GM23248 (cell line): Measurements from ENCODE around the gene MED9. TPM values are rescaled to one million over a fixed set of nuclear protein-coding genes. Genes with fewer than 3 reads are reported as not detected.

Source experiments
- DNase-seq: peaks from one replicate; pipeline ENCODE4 v3.0.0-alpha.2; 2015
- H2AFZ ChIP-seq: fragments of 200-600 bp; sonication (generic); 2 replicates; pipeline ENCODE4 v1.6.1; 2016; ENCODE audit warnings: antibody characterized with exemption
- H3F3A ChIP-seq: fragments of 200-600 bp; sonication (generic); 2 replicates; pipeline ENCODE4 v1.6.1; 2016; ENCODE audit warnings: mild to moderate bottlenecking, antibody characterized with exemption, mixed run types; ENCODE audit not compliant: insufficient read depth
- H3K27ac ChIP-seq: fragments of 200-600 bp; sonication (generic); 2 replicates; pipeline ENCODE4 v1.5.1; 2016; ENCODE audit warnings: mild to moderate bottlenecking
- H3K27me3 ChIP-seq: fragments of 200-600 bp; sonication (generic); replicated peaks from 2 replicates; pipeline ENCODE4 v1.6.1; 2016; ENCODE audit warnings: mild to moderate bottlenecking; ENCODE audit not compliant: insufficient read depth
- H3K36me3 ChIP-seq: fragments of 200-600 bp; sonication (generic); 2 replicates; pipeline ENCODE4 v1.6.1; 2016; ENCODE audit warnings: low read depth, mild to moderate bottlenecking
- H3K4me1 ChIP-seq: fragments of 200-600 bp; sonication (generic); 2 replicates; pipeline ENCODE4 v1.6.1; 2016; ENCODE audit warnings: mild to moderate bottlenecking; ENCODE audit not compliant: insufficient read depth
- H3K4me2 ChIP-seq: fragments of 200-600 bp; sonication (generic); one replicate; pipeline ENCODE4 v1.6.1; 2016; ENCODE audit warnings: mild to moderate bottlenecking; ENCODE audit not compliant: unreplicated experiment
- H3K4me3 ChIP-seq: fragments of 200-600 bp; sonication (generic); 2 replicates; pipeline ENCODE4 v1.5.1; 2016; ENCODE audit warnings: mild to moderate bottlenecking
- H3K79me2 ChIP-seq: fragments of 200-600 bp; sonication (generic); 2 replicates; pipeline ENCODE4 v1.6.1; 2016; ENCODE audit warnings: mild to moderate bottlenecking; ENCODE audit not compliant: insufficient read depth
- H3K9ac ChIP-seq: fragments of 200-600 bp; sonication (generic); 2 replicates; pipeline ENCODE4 v1.6.1; 2016; ENCODE audit warnings: mild to moderate bottlenecking
- H3K9me2 ChIP-seq: fragments of 200-600 bp; sonication (generic); 2 replicates; pipeline ENCODE4 v1.6.1; 2016; ENCODE audit warnings: mixed run types, mild to moderate bottlenecking, moderate library complexity; ENCODE audit not compliant: insufficient read depth
- H3K9me3 ChIP-seq: fragments of 200-600 bp; sonication (generic); one replicate; pipeline ENCODE4 v1.6.1; 2017; ENCODE audit warnings: low read depth
- H4K20me1 ChIP-seq: fragments of 200-600 bp; sonication (generic); 2 replicates; pipeline ENCODE4 v1.6.0; 2016; ENCODE audit not compliant: insufficient read depth
- EZH2 ChIP-seq: fragments of 200-600 bp; sonication (generic); IDR thresholded peaks from 2 replicates; pipeline ENCODE4 v1.6.1; 2018; ENCODE audit warnings: antibody characterized with exemption, mild to moderate bottlenecking; ENCODE audit not compliant: insufficient read depth, poor library complexity, severe bottlenecking
- EZH2phosphoT487 ChIP-seq: fragments of 200-600 bp; sonication (generic); IDR thresholded peaks from 2 replicates; pipeline ENCODE4 v1.6.1; 2018; ENCODE audit warnings: antibody characterized with exemption, moderate library complexity, mild to moderate bottlenecking, low read depth; ENCODE audit not compliant: insufficient read depth
- WGBS, 2 experiments: methylation state at CpG; one replicate each; pipeline ENCODE4 v1.1.6; 2015 to 2017; ENCODE audit warnings: low lambda C conversion rate in 2 of 2, low coverage in 1 of 2; ENCODE audit errors: missing lambda C conversion rate in 2 of 2; 5-methylcytosine and 5-hydroxymethylcytosine counted together
- in situ Hi-C: fragments of 300-500 bp; cut with MboI; formaldehyde crosslinking; loops from 2 replicates; pipeline ENCODE4 v1.15.0; 2020
- polyA plus RNA-seq: library from polyadenylated mRNA; unstranded; fragments of >200 nt; fragmentation: Nextera tagmentation; extraction: Ambion mirVana; gene quantifications from 2 replicates; pipeline ENCODE4 v1.2.1, GENCODE V29; 2016
- total RNA-seq: library from RNA; depleted of rRNA; stranded (reverse); fragments of >200 nt; shearing (Covaris generic); gene quantifications from 2 replicates; pipeline ENCODE4 v1.2.3, GENCODE V29; 2014

The MED9 gene
- total and polyA plus RNA-seq, 2 experiments from 2014 or later, result 10.0 to 10.3 TPM

DNA sequence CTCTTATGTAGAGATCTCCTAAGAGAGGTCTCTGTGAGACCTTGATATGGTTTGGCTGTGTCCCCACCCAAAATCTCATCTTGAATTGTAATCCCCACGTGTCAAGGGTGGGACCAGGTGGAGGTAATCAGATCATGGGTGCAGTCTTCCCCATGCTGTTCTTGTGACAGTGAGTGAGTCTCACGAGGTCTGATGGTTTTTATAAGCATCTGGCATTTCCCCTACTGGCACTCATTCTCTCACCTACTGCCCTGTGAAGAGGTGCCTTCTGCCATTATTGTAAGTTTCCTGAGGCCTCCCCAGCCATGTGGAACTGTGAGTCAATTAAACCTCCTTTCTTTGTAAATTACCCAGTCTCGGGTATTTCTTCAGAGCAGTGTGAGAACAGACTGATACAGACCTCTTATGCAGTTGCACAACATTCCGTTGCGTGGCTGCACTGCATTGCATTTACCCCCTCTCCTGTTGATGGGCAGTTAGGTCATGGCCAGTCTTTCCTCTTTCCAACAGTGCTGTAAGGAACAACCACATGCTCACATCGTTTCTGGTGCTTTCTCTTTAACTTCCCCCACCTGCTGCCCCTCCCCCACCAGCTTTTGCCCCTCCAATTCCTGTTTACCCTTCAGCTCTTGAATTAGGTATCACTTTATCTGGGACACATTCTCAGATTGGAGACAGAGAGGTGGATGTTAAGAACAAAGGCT is 43.6 kb upstream of the MED9 start:
- H2AFZ ChIP-seq, result no peak overlapping the region
- no peaks in the 10 kb centered on the region for H3K9me2 ChIP-seq
- no peaks in the 10 kb centered on the region for H3K79me2 ChIP-seq
- 75 to 80% methylated on average over 6 of the region's 6 CpGs for WGBS, 2 experiments
- no peaks in the 10 kb centered on the region for H3K36me3 ChIP-seq
- H3K4me1 ChIP-seq, result peaks cover 15% of the 10 kb centered on the region
- in situ Hi-C loops, result no loop called here
- no peak overlapping the region for H3K4me3 ChIP-seq
- H3K9me3 ChIP-seq, result no peaks in the 10 kb centered on the region
- H3K4me2 ChIP-seq, result no peak overlapping the region
- DNase-seq, result peak; percentile 30
- H3K9ac ChIP-seq, result no peak overlapping the region
- H3K27me3 ChIP-seq, result no peaks in the 10 kb centered on the region
- H3K27ac ChIP-seq, result no peak overlapping the region
- peaks cover 21% of the 10 kb centered on the region for H3F3A ChIP-seq
- TF ChIP-seq EZH2, result no peak
- no peak for TF ChIP-seq EZH2phosphoT487
- H4K20me1 ChIP-seq, result no peaks in the 10 kb centered on the region

GRCh38 chr17:17434477-17434876 is 42.3 kb upstream of the MED9 start:
- H3K4me1 ChIP-seq, result peaks cover 15% of the 10 kb centered on the region
- peak overlapping the region; percentile 46 for H3K27ac ChIP-seq
- no peaks in the 10 kb centered on the region for H4K20me1 ChIP-seq
- no peak overlapping the region for H3K4me3 ChIP-seq
- no peak for DNase-seq
- H3K9me3 ChIP-seq, result no peaks in the 10 kb centered on the region
- TF ChIP-seq EZH2 (no peak), EZH2phosphoT487 (no peak)
- no peak overlapping the region for H2AFZ ChIP-seq
- in situ Hi-C loops, result no loop called here
- H3K36me3 ChIP-seq, result no peaks in the 10 kb centered on the region
- no peak overlapping the region for H3K9ac ChIP-seq
- H3K4me2 ChIP-seq, result no peak overlapping the region
- 46 to 49% methylated on average over 2 of the region's 2 CpGs for WGBS, 2 experiments
- H3K79me2 ChIP-seq, result no peaks in the 10 kb centered on the region
- no peaks in the 10 kb centered on the region for H3K9me2 ChIP-seq
- H3F3A ChIP-seq, result peaks cover 21% of the 10 kb centered on the region
- H3K27me3 ChIP-seq, result no peaks in the 10 kb centered on the region

DNA sequence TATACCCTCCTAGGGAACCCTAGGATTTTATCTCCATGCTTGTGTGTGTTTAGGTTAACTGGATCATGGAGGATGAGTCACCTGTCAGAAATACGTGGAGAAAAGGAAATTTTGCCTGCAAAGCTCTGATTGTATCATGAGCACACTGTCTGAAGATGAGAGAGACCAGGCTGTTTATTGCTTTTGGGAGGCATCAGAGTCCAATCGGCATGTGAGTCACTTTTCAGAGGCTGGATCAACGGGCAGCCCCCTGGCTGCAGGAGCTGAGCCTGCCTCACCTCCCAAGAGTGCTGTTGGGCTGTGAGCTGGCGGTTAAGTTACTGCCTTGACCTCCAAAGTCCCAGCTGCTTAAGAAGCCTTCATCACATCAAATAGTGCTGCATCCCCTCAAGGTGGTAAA is 41.5 kb upstream of the MED9 start:
- peak overlapping the region; percentile 49 for H3K9ac ChIP-seq
- no peak overlapping the region for H3K4me3 ChIP-seq
- peak overlapping the region; percentile 59 for H3K27ac ChIP-seq
- TF ChIP-seq EZH2 (no peak), EZH2phosphoT487 (no peak)
- peak; percentile 94 for DNase-seq
- no peaks in the 10 kb centered on the region for H3K9me3 ChIP-seq
- in situ Hi-C loops, result no loop called here
- peaks cover 15% of the 10 kb centered on the region for H3K4me1 ChIP-seq
- H3K4me2 ChIP-seq, result peak overlapping the region; percentile 31
- H3K36me3 ChIP-seq, result no peaks in the 10 kb centered on the region
- H3K27me3 ChIP-seq, result no peaks in the 10 kb centered on the region
- H3F3A ChIP-seq, result peaks cover 21% of the 10 kb centered on the region
- 4 to 7% methylated on average over 4 of the region's 4 CpGs for WGBS, 2 experiments
- no peaks in the 10 kb centered on the region for H3K79me2 ChIP-seq
- H4K20me1 ChIP-seq, result no peaks in the 10 kb centered on the region
- H2AFZ ChIP-seq, result peak overlapping the region; percentile 34; the same call in 1 of the 2 replicates
- no peaks in the 10 kb centered on the region for H3K9me2 ChIP-seq

- Histone ChIP-seq H3K9me2 (no peaks in the 10 kb centered on the region), H3K9me3 (no peaks in the 10 kb centered on the region), H3K4me3 (no peak overlapping the region), H4K20me1 (no peaks in the 10 kb centered on the region), H3K4me1 (peaks cover 15% of the 10 kb centered on the region), H2AFZ (no peak overlapping the region), H3K79me2 (no peaks in the 10 kb centered on the region), H3K9ac (no peak overlapping the region), H3K36me3 (no peaks in the 10 kb centered on the region), H3K4me2 (no peak overlapping the region), H3F3A (peaks cover 21% of the 10 kb centered on the region), H3K27me3 (no peaks in the 10 kb centered on the region), H3K27ac (no peak overlapping the region)
- in situ Hi-C loops, result no loop called here
- TF ChIP-seq EZH2, result no peak
- TF ChIP-seq EZH2phosphoT487, result no peak
- WGBS, 2 experiments, result 91 to 92% methylated on average over 9 of the region's 9 CpGs
- DNase-seq, result no peak
Observed at GRCh38 chr17:17437461-17437860, 39.3 kb upstream of the MED9 start.

GRCh38 chr17:17437893-17438292 is 38.9 kb upstream of the MED9 start:
- no peak for DNase-seq
- Histone ChIP-seq H3K27me3 (no peaks in the 10 kb centered on the region), H3K4me3 (no peak overlapping the region), H3K4me2 (no peak overlapping the region), H3K36me3 (no peaks in the 10 kb centered on the region), H3K79me2 (no peaks in the 10 kb centered on the region), H3K9me3 (no peaks in the 10 kb centered on the region), H3K9me2 (no peaks in the 10 kb centered on the region), H2AFZ (no peak overlapping the region), H3F3A (peaks cover 21% of the 10 kb centered on the region), H3K9ac (no peak overlapping the region), H3K27ac (no peak overlapping the region), H3K4me1 (peaks cover 15% of the 10 kb centered on the region), H4K20me1 (no peaks in the 10 kb centered on the region)
- in situ Hi-C loops, result no loop called here
- 98 to 99% methylated on average over 3 of the region's 3 CpGs for WGBS, 2 experiments
- TF ChIP-seq EZH2phosphoT487 (no peak), EZH2 (no peak)
